ENCODE measurements around the gene CYTH1.

CYTH1 gene

GRCh38 chr17:78641666-78642065, 140.4 kb downstream of the CYTH1 start:
- no peak for DNase-seq

GRCh38 chr17:78641243-78641642, 140.8 kb downstream of the CYTH1 start:
- DNase-seq: no peak

- DNase-seq: no peak
Measured at GRCh38 chr17:78640700-78641099, 141.4 kb downstream of the CYTH1 start.

DNA sequence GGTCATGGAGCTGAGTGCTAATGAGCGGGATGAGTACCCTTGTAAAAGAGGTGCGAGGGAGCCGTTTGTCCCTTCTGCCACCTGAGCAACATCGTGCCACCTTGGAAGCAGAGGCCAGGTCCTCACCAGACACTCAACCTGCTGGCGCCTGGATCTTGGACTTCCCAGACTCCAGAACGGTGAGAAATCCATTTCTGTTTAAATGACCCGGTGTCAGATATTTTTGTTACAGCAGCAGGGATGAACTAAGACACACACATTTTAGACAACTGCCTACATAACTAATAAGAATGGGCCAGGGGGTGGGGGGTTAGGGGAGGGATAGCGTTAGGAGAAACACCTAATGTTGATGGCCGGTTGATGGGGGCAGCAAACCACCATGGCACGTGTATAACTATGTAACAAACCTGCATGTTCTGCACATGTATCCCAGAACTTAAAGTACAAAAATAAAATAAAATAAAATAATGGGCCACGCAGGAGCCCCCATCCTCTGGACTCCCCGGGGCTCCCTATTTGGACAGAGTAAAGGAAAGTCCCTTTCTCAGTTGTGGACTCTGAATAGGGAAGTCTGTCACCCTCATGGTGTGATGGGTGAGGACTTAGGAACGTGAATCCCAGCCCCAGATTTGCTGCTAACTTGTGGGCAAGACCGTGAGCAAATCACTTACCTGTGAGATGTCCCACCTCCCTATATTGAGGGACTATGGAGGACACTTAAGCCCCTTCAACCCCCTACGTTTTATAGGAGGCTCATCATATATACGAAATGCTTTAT, 144.2 kb downstream of the CYTH1 start:
- no peak for DNase-seq

GRCh38 chr17:78637146-78637545, 144.9 kb downstream of the CYTH1 start:
- no peak for DNase-seq

GRCh38 chr17:78634154-78634553, 147.9 kb downstream of the CYTH1 start:
- DNase-seq: no peak

- DNase-seq: no peak
Measured at GRCh38 chr17:78629436-78629995, 152.6 kb downstream of the CYTH1 start.

DNA sequence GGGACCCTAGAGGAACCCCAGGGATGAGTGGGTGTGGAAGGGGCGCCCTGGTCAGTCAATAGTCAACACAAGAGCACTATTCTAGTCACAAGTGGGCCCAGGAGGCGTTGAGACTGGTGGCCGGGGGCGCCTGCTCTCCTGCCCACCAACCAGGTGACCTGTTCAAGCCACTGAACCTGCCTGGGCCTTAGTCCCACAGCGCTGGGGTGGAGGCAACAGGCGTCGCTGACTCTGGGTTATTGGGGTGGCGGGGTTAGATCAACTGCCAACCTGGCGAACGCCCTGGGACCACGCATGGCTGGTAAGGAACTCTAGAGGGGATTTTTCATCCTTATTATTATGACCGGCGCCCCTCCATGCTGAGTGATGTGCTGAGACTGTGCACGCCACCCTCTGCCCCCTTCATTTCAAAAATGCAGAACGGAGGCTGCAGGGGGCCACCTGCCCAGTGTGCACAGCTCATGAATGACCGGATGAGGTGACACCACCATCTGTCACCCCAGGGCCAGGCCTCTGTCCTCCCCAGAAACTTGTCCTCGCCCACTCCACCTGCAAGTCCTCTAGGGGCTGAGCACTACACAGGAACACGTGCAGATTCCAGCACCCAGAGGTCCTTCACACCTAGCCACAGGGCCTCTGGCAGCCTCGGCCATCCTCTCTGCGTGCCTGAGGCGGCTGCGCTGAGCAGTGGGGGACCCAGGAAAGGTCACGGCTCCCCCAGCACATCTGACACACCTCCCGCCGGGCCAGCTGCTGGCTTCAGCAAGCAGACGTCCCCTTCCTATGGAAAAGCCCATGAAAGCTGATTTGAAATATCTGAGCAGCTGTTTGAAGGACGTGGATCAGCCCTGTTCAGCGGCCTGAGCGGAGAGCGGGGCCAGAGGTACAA, 153.3 kb downstream of the CYTH1 start:
- no peak for DNase-seq

GRCh38 chr17:78624324-78625151, 157.5 kb downstream of the CYTH1 start:
- DNase-seq: no peak

All from DMS 273 treated with DMSO at 0.1 percent for 48 hours (cell line).